ENCODE data around the gene B4GALNT3. TPM values are rescaled to one million over a fixed set of nuclear protein-coding genes. Genes with fewer than 3 reads are reported as not detected.

B4GALNT3 gene
- total and polyA plus RNA-seq, 2 of the 13 experiments (the other 11 are each of a cell fraction or from before 2014, with no cell fraction given) = 3.2 to 4.4 TPM

GRCh38 chr12:571795-572531, 112.2 kb downstream of the B4GALNT3 start (continued):
- no peak for TF ChIP-seq TEAD2 (CRISPR knock-in tag; IDR thresholded peaks at IDR 0.05)
- TF ChIP-seq SKI (IDR thresholded peaks at IDR 0.05; ENCODE audit: partially characterized antibody) = no peak
- TF ChIP-seq ZSCAN29 (CRISPR knock-in tag; conservative IDR thresholded peaks at IDR 0.05) = no peak
- TF ChIP-seq, protein P1, sequence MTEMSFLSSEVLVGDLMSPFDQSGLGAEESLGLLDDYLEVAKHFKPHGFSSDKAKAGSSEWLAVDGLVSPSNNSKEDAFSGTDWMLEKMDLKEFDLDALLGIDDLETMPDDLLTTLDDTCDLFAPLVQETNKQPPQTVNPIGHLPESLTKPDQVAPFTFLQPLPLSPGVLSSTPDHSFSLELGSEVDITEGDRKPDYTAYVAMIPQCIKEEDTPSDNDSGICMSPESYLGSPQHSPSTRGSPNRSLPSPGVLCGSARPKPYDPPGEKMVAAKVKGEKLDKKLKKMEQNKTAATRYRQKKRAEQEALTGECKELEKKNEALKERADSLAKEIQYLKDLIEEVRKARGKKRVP (CRISPR knock-in tag; IDR thresholded peaks at IDR 0.05) = no peak
- TF ChIP-seq, protein P2, sequence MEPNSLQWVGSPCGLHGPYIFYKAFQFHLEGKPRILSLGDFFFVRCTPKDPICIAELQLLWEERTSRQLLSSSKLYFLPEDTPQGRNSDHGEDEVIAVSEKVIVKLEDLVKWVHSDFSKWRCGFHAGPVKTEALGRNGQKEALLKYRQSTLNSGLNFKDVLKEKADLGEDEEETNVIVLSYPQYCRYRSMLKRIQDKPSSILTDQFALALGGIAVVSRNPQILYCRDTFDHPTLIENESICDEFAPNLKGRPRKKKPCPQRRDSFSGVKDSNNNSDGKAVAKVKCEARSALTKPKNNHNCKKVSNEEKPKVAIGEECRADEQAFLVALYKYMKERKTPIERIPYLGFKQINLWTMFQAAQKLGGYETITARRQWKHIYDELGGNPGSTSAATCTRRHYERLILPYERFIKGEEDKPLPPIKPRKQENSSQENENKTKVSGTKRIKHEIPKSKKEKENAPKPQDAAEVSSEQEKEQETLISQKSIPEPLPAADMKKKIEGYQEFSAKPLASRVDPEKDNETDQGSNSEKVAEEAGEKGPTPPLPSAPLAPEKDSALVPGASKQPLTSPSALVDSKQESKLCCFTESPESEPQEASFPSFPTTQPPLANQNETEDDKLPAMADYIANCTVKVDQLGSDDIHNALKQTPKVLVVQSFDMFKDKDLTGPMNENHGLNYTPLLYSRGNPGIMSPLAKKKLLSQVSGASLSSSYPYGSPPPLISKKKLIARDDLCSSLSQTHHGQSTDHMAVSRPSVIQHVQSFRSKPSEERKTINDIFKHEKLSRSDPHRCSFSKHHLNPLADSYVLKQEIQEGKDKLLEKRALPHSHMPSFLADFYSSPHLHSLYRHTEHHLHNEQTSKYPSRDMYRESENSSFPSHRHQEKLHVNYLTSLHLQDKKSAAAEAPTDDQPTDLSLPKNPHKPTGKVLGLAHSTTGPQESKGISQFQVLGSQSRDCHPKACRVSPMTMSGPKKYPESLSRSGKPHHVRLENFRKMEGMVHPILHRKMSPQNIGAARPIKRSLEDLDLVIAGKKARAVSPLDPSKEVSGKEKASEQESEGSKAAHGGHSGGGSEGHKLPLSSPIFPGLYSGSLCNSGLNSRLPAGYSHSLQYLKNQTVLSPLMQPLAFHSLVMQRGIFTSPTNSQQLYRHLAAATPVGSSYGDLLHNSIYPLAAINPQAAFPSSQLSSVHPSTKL (CRISPR knock-in tag; IDR thresholded peaks at IDR 0.05) = peak; percentile 12; the same call in 1 of the 2 replicates
- peak; percentile 60; the same call in 1 of the 2 replicates for TF ChIP-seq HIVEP1 (CRISPR knock-in tag; IDR thresholded peaks at IDR 0.05)
- no peak for TF ChIP-seq ZBTB44 (CRISPR knock-in tag; IDR thresholded peaks at IDR 0.05)
- TF ChIP-seq MAFG (CRISPR knock-in tag; IDR thresholded peaks at IDR 0.05) = no peak
- TF ChIP-seq YEATS4 (CRISPR knock-in tag; IDR thresholded peaks at IDR 0.05; ENCODE audit: borderline replicate concordance) = peak; percentile 23; the same call in 1 of the 2 replicates
- no peak for TF ChIP-seq RXRB (CRISPR knock-in tag; IDR thresholded peaks at IDR 0.05; ENCODE audit: borderline replicate concordance)
- TF ChIP-seq FOXO4 (CRISPR knock-in tag; conservative IDR thresholded peaks at IDR 0.05) = no peak
- no peak for TF ChIP-seq ZNF746 (CRISPR knock-in tag; IDR thresholded peaks at IDR 0.05)
- TF ChIP-seq PRDM4 (CRISPR knock-in tag; IDR thresholded peaks at IDR 0.05; ENCODE audit: borderline replicate concordance) = no peak
